Loucy (cell line): ENCODE measurements around the gene ITGB5.

Source experiments
- EZH2phosphoT487 ChIP-seq: fragments of 200-600 bp; IDR thresholded peaks from 2 replicates; pipeline ENCODE4 v1.6.1; 2018; ENCODE audit warnings: antibody characterized with exemption, mild to moderate bottlenecking, moderate library complexity, borderline replicate concordance
- TF ChIP-seq, protein P1 (sequence below): fragments of 200-600 bp; sonication (generic); conservative IDR thresholded peaks from 2 replicates; pipeline ENCODE4 v1.5.1; 2014; ENCODE audit warnings: mild to moderate bottlenecking, antibody characterized with exemption, low read length

DNA sequence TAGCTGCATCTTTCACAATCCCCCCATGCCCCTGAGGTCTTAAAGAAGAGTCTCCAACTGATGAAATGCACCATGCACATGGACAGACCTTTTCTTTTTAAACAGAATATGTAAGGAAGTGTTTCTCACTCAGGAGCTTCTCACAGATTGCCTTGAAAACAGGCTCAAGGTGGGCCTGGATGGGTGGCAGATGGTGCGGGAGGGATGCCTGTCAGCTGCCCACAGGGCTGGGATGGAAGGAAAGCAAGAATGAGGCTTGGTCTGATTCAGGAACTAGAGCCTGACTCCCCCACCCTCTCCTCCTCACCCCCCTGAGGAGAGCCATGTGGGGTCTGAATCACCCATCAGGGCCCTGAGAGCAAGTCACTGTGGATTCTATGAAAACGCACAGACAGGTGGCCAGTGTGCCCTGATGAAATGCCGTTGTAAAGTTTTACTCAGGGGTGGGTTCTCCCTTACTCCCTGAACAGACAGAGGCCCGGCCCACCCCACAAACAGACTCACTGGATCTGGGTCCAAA lies 89.7 kb downstream of the ITGB5 start:
- TF ChIP-seq, protein P1, sequence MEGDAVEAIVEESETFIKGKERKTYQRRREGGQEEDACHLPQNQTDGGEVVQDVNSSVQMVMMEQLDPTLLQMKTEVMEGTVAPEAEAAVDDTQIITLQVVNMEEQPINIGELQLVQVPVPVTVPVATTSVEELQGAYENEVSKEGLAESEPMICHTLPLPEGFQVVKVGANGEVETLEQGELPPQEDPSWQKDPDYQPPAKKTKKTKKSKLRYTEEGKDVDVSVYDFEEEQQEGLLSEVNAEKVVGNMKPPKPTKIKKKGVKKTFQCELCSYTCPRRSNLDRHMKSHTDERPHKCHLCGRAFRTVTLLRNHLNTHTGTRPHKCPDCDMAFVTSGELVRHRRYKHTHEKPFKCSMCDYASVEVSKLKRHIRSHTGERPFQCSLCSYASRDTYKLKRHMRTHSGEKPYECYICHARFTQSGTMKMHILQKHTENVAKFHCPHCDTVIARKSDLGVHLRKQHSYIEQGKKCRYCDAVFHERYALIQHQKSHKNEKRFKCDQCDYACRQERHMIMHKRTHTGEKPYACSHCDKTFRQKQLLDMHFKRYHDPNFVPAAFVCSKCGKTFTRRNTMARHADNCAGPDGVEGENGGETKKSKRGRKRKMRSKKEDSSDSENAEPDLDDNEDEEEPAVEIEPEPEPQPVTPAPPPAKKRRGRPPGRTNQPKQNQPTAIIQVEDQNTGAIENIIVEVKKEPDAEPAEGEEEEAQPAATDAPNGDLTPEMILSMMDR: no peak
- TF ChIP-seq EZH2phosphoT487: no peak
